Fibroblast of lung (primary cell): ENCODE data around the gene KRT39. TPM values are rescaled to one million over a fixed set of nuclear protein-coding genes. Genes with fewer than 3 reads are reported as not detected.

Experiments used
- DNase-seq, 2 donors: peaks; one replicate each; pipeline versions ENCODE4 v3.0.0 to v3.0.0-alpha.2; 2010; ENCODE audit warnings: low read depth in 2 of 2
- H2AFZ ChIP-seq: 2 replicates; pipeline ENCODE4 v1.5.1; 2012; ENCODE audit warnings: low read length, control low read depth, inconsistent platforms
- H3K27ac ChIP-seq: 2 replicates; pipeline ENCODE4 v1.5.1; 2011; ENCODE audit warnings: low read length, control low read depth; ENCODE audit not compliant: insufficient read depth
- H3K27me3 ChIP-seq: 2 replicates; pipeline ENCODE4 v1.5.1; 2011; ENCODE audit warnings: mild to moderate bottlenecking, low read length; ENCODE audit not compliant: control insufficient read depth, insufficient read depth
- H3K36me3 ChIP-seq: 2 replicates; pipeline ENCODE4 v1.5.1; 2011; ENCODE audit warnings: low read length; ENCODE audit not compliant: control insufficient read depth, insufficient read depth
- H3K4me1 ChIP-seq: 2 replicates; pipeline ENCODE4 v1.5.1; 2011; ENCODE audit warnings: low read length; ENCODE audit not compliant: control insufficient read depth, insufficient read depth; ENCODE audit errors: extremely low read depth
- H3K4me2 ChIP-seq: 2 replicates; pipeline ENCODE4 v1.5.1; 2011; ENCODE audit warnings: low read length, control low read depth; ENCODE audit not compliant: insufficient read depth; ENCODE audit errors: extremely low read depth
- H3K4me3 ChIP-seq, 4 experiments: fragments of 200-600 bp in 1 of 4; sonication (generic) in 1 of 4; replicated peaks in 1 of 4; 2 replicates each; pipeline ENCODE4 v1.5.1; 2011 to 2016; ENCODE audit warnings: low read length in 4 of 4, low read depth in 3 of 4, mild to moderate bottlenecking in 3 of 4, control low read depth in 2 of 4, inconsistent platforms in 1 of 4, mixed read lengths in 1 of 4; ENCODE audit not compliant: insufficient read depth in 1 of 4; ENCODE audit errors: control extremely low read depth in 1 of 4
- H3K79me2 ChIP-seq: 2 replicates; pipeline ENCODE4 v1.5.1; 2012; ENCODE audit warnings: mild to moderate bottlenecking, low read length, inconsistent platforms; ENCODE audit not compliant: control insufficient read depth, insufficient read depth
- H3K9ac ChIP-seq: 2 replicates; pipeline ENCODE4 v1.5.1; 2011; ENCODE audit warnings: mild to moderate bottlenecking, low read length, control low read depth; ENCODE audit not compliant: insufficient read depth
- H3K9me3 ChIP-seq: 2 replicates; pipeline ENCODE4 v1.5.1; 2012; ENCODE audit warnings: low read depth, low read length; ENCODE audit not compliant: control insufficient read depth, insufficient read depth
- H4K20me1 ChIP-seq: 2 replicates; pipeline ENCODE4 v1.5.1; 2011; ENCODE audit warnings: low read length; ENCODE audit not compliant: control insufficient read depth, insufficient read depth; ENCODE audit errors: extremely low read depth
- CTCF ChIP-seq, 2 donors: IDR thresholded peaks in 1 of 2; conservative IDR thresholded peaks in 1 of 2; 1 replicate in 1 of 2; 2 replicates in 1 of 2; pipeline ENCODE4 v1.5.1; 2011 to 2012; ENCODE audit warnings: low read length in 2 of 2, control low read depth in 1 of 2, inconsistent platforms in 1 of 2, low read depth in 1 of 2, mild to moderate bottlenecking in 1 of 2
- EZH2 ChIP-seq: IDR thresholded peaks from 2 replicates; pipeline ENCODE4 v1.5.1; 2012; ENCODE audit warnings: low read length, control low read depth, mild to moderate bottlenecking; ENCODE audit errors: missing control alignments
- polyA plus RNA-seq, 2 donors: library from polyadenylated mRNA; depleted of rRNA in 1 of 2; stranded (reverse) in 1 of 2; unstranded in 1 of 2; fragments of >200 nt; gene quantifications; 2 replicates each; pipeline ENCODE4 v1.2.1, GENCODE V29; 2011 to 2012; ENCODE audit warnings: missing spikeins in 1 of 2
- total RNA-seq: library from RNA; depleted of rRNA; stranded (reverse); fragments of >200 nt; gene quantifications from 2 replicates; pipeline ENCODE4 v1.2.1, GENCODE V29; 2014

The KRT39 gene
- total and polyA plus RNA-seq, 2 donors (not counting 1 experiment from before 2014, with no cell fraction given), result 0.22 to 0.33 TPM

DNA sequence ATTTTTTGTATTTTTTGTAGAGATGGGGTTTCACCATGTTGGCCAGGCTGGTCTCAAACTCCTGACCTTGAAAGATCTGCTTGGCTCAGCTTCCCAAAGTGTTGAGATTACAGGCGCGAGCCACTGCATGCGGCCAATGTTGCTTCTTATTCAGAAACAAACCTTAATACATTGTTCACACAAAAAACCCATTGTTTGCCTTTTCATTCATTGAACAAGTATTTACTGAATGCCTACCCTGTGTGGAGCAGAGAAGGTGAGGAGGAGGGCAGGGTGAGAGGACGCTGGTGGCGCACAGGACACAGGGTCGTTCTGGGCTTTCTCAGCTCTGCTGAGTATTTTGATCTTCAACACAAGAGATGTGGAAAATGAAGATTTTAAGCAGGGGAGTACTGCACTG, 21.3 kb downstream of the KRT39 start:
- Histone ChIP-seq H3K27ac (no peak overlapping the region), H3K79me2 (no peaks in the 10 kb centered on the region), H3K9me3 (no peaks in the 10 kb centered on the region), H3K4me2 (no peak overlapping the region), H2AFZ (no peak overlapping the region), H3K27me3 (no peaks in the 10 kb centered on the region), H4K20me1 (no peaks in the 10 kb centered on the region), H3K4me1 (no peaks in the 10 kb centered on the region), H3K4me3 (no peak overlapping the region), H3K9ac (no peak overlapping the region), H3K36me3 (no peaks in the 10 kb centered on the region)
- no peak for DNase-seq
- TF ChIP-seq CTCF (conservative IDR thresholded peaks at IDR 0.05 in 1 of 2, IDR thresholded peaks at IDR 0.05 in 1 of 2; ENCODE audit: low read depth in 1 of 2, low read length in 2 of 2), result no peak
- no peak for TF ChIP-seq EZH2

DNA sequence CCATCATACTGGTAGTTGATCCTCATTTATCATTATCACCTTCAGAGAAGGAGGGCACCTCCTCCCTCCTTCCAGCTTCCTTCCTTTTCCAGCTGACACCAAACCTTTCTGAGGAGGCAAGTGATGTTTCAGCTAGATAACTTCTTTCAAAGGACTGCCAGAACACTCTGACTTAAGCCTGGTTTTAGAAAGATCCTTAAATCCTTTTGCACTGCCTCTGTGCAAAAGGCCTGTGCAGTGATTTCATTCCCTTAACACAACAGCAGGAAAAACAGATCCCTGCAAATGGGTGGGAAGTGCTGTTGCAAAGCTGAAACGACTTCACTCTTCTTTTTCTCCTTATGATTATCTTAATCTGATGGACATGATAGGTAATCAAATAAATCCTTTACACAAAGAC, 22.2 kb downstream of the KRT39 start:
- H4K20me1 ChIP-seq, result no peaks in the 10 kb centered on the region
- no peaks in the 10 kb centered on the region for H3K36me3 ChIP-seq
- H3K9ac ChIP-seq, result no peak overlapping the region
- no peaks in the 10 kb centered on the region for H3K27me3 ChIP-seq
- no peak overlapping the region for H3K4me2 ChIP-seq
- no peak overlapping the region for H2AFZ ChIP-seq
- no peaks in the 10 kb centered on the region for H3K79me2 ChIP-seq
- H3K4me1 ChIP-seq, result no peaks in the 10 kb centered on the region
- H3K9me3 ChIP-seq, result no peaks in the 10 kb centered on the region
- TF ChIP-seq CTCF (conservative IDR thresholded peaks at IDR 0.05 in 1 of 2, IDR thresholded peaks at IDR 0.05 in 1 of 2; ENCODE audit: low read depth in 1 of 2, low read length in 2 of 2) (no peak), EZH2 (no peak)
- DNase-seq, result no peak
- H3K4me3 ChIP-seq, result no peak overlapping the region
- no peak overlapping the region for H3K27ac ChIP-seq

- no peaks in the 10 kb centered on the region for H3K4me1 ChIP-seq
These were observed 24.2 kb downstream of the KRT39 start for GRCh38 chr17:40942553-40942952.

More at GRCh38 chr17:40942553-40942952, 24.2 kb downstream of the KRT39 start:
- Histone ChIP-seq H3K36me3 (no peaks in the 10 kb centered on the region), H4K20me1 (no peaks in the 10 kb centered on the region), H3K9ac (no peak overlapping the region), H3K27ac (no peak overlapping the region), H2AFZ (no peak overlapping the region), H3K4me2 (no peak overlapping the region), H3K27me3 (no peaks in the 10 kb centered on the region), H3K79me2 (no peaks in the 10 kb centered on the region), H3K9me3 (no peaks in the 10 kb centered on the region), H3K4me3 (no peak overlapping the region)
- TF ChIP-seq EZH2 (no peak), CTCF (conservative IDR thresholded peaks at IDR 0.05 in 1 of 2, IDR thresholded peaks at IDR 0.05 in 1 of 2; ENCODE audit: low read depth in 1 of 2, low read length in 2 of 2) (no peak)
- no peak for DNase-seq
